HepG2 (cell line): ENCODE measurements around the gene FAS. TPM values are rescaled to one million over a fixed set of nuclear protein-coding genes. Genes with fewer than 3 reads are reported as not detected.

Source experiments
- ATAC-seq: fragments of 200-7000 bp; cut with Tn5 transposase; 3 replicates; pipeline ENCODE4 v1.9.1; 2020; ENCODE audit warnings: mild to moderate bottlenecking, moderate library complexity
- BruUV-seq: library from RNA; stranded (reverse); fragments of 400-500 nt; replicated peaks from 2 replicates; lab custom pipeline; 2021; lab: Mats Ljungman, UMichigan
- CTCF ChIA-PET: fragments of 300-600 bp; formaldehyde crosslinking; extraction: SDS; loops from one replicate; lab custom pipeline; 2021; ENCODE audit warnings: low total read pairs, inconsistent platforms, low intra/inter-chr PET ratio; lab: Yijun Ruan, JAX
- POLR2A ChIA-PET: fragments of 350-600 bp; sonication (Branson Sonifier 250); formaldehyde crosslinking; loops from one replicate; lab custom pipeline; 2020; ENCODE audit warnings: antibody characterized with exemption, inconsistent platforms; lab: Yijun Ruan, JAX
- DNase-seq: peaks from one replicate; pipeline ENCODE4 v3.0.0-alpha.2; 2015; ENCODE audit warnings: low spot score
- FAIRE-seq: peaks from 3 replicates; lab custom pipeline; 2011; peaks lifted over from hg19 to GRCh38; lab: Jason Lieb, UNC
- H2AFZ ChIP-seq: one replicate; pipeline ENCODE4 v1.6.1; 2011; ENCODE audit warnings: low read length, inconsistent platforms
- H3K27ac ChIP-seq: fragments of 300-600 bp; 3 replicates; pipeline ENCODE4 v1.8.0; 2011; ENCODE audit warnings: mixed run types, mild to moderate bottlenecking, mixed read lengths, low read length, inconsistent platforms; ENCODE audit not compliant: insufficient read depth; ENCODE audit errors: extremely low read length
- H3K27me3 ChIP-seq, 2 experiments: fragments of 200-600 bp in 1 of 2; 2 replicates in 1 of 2; 3 replicates in 1 of 2; pipeline versions ENCODE4 v1.6.0 to v1.8.0; 2011; ENCODE audit warnings: low read length in 2 of 2, mild to moderate bottlenecking in 2 of 2, moderate library complexity in 2 of 2, inconsistent platforms in 1 of 2; ENCODE audit not compliant: insufficient read depth in 2 of 2, control insufficient read depth in 1 of 2
- H3K36me3 ChIP-seq, 2 experiments: fragments of 200-600 bp in 1 of 2; replicated peaks in 1 of 2; 2 replicates in 1 of 2; 3 replicates in 1 of 2; pipeline versions ENCODE4 v1.5.1 to v1.8.0; 2011; ENCODE audit warnings: low read length in 2 of 2, inconsistent platforms in 1 of 2; ENCODE audit not compliant: insufficient read depth in 2 of 2, control insufficient read depth in 1 of 2
- H3K4me1 ChIP-seq: 2 replicates; pipeline ENCODE4 v1.5.1; 2012; ENCODE audit warnings: low read length, inconsistent platforms; ENCODE audit not compliant: insufficient read depth
- H3K4me2 ChIP-seq: 2 replicates; pipeline ENCODE4 v1.6.0; 2011; ENCODE audit warnings: low read depth, low read length, inconsistent platforms
- H3K4me3 ChIP-seq, 3 experiments: fragments of 200-600 bp in 1 of 3; sonication (generic), shearing (Covaris generic) in 1 of 3; replicated peaks in 1 of 3; 2 replicates each; pipeline ENCODE4 v1.5.1; 2011 to 2016; ENCODE audit warnings: low read length in 3 of 3, inconsistent platforms in 2 of 3, low read depth in 2 of 3, mild to moderate bottlenecking in 2 of 3, control low read depth in 1 of 3, mixed read lengths in 1 of 3; ENCODE audit not compliant: insufficient read depth in 1 of 3
- H3K79me2 ChIP-seq: one replicate; pipeline ENCODE4 v1.6.1; 2011; ENCODE audit warnings: low read length, inconsistent platforms; ENCODE audit not compliant: insufficient read depth
- H3K9ac ChIP-seq: 2 replicates; pipeline ENCODE4 v1.6.0; 2011; ENCODE audit warnings: mild to moderate bottlenecking, low read depth, low read length, inconsistent platforms; ENCODE audit not compliant: insufficient read depth
- H3K9me3 ChIP-seq: 2 replicates; pipeline ENCODE4 v1.5.1; 2012; ENCODE audit warnings: mild to moderate bottlenecking, low read length
- H4K20me1 ChIP-seq: 2 replicates; pipeline ENCODE4 v1.6.0; 2011; ENCODE audit warnings: inconsistent platforms, mild to moderate bottlenecking, low read length, moderate library complexity; ENCODE audit not compliant: insufficient read depth
- CHD4 ChIP-seq: fragments of 200-600 bp; sonication (generic); IDR thresholded peaks from 2 replicates; pipeline ENCODE4 v1.7.0; 2017; ENCODE audit warnings: mild to moderate bottlenecking, low read length, borderline replicate concordance
- NFE2L1 ChIP-seq: sonication (generic); formaldehyde crosslinking; IDR thresholded peaks from 2 replicates; pipeline ENCODE4 v1.4.0; 2020; ENCODE audit warnings: missing genetic modification reagents, mild to moderate bottlenecking, borderline replicate concordance
- ZBED4 ChIP-seq: sonication (generic); formaldehyde crosslinking; IDR thresholded peaks from 2 replicates; pipeline ENCODE4 v1.4.0; 2020; ENCODE audit warnings: missing genetic modification reagents, borderline replicate concordance
- ZFP37 ChIP-seq: sonication (generic); formaldehyde crosslinking; IDR thresholded peaks from 2 replicates; pipeline ENCODE4 v1.4.0; 2020; ENCODE audit warnings: missing genetic modification reagents, borderline replicate concordance
- ZMYM3 ChIP-seq: sonication (generic); formaldehyde crosslinking; IDR thresholded peaks from 2 replicates; pipeline ENCODE4 v1.5.1; 2020; ENCODE audit warnings: mild to moderate bottlenecking, missing genetic modification reagents
- ZNF24 ChIP-seq: fragments of 450-650 bp; IDR thresholded peaks from 2 replicates; pipeline ENCODE4 v1.6.1; 2017; ENCODE audit warnings: antibody characterized with exemption, mild to moderate bottlenecking
- ZNF329 ChIP-seq: sonication (generic); formaldehyde crosslinking; IDR thresholded peaks from 2 replicates; pipeline ENCODE4 v1.9.0; 2021; ENCODE audit warnings: low read depth, mild to moderate bottlenecking, missing genetic modification reagents
- ZNF878 ChIP-seq: sonication (generic); formaldehyde crosslinking; IDR thresholded peaks from 2 replicates; pipeline ENCODE4 v1.8.1; 2023; ENCODE audit warnings: mild to moderate bottlenecking, missing genetic modification reagents, moderate library complexity
- WGBS: methylation state at CpG from one replicate; pipeline ENCODE4 v1.1.6; 2017; ENCODE audit warnings: low lambda C conversion rate; 5-methylcytosine and 5-hydroxymethylcytosine counted together
- in situ Hi-C: cut with HindIII; loops from 2 replicates; pipeline ENCODE4 v1.10.0; 2017; ENCODE audit warnings: low pct_unique_long_range_greater_than_20kb; ENCODE audit not compliant: extremely low pct_ligation_motif_present
- intact Hi-C: fragments of 100-400 bp; cut with micrococcal nuclease; formaldehyde crosslinking; loops from one replicate; pipeline ENCODE4 v1.10.0; 2022; ENCODE audit not compliant: unreplicated experiment
- polyA plus RNA-seq, 8 experiments: library from polyadenylated mRNA; depleted of rRNA in 3 of 8; stranded (reverse) in 7 of 8; unstranded in 1 of 8; fragments of >200 nt; fragmentation: Illumina TruSeq in 4 of 8; extraction: Trizol in 4 of 8; gene quantifications; 2 replicates each; pipeline versions ENCODE4 v1.2.1 to v1.2.3, GENCODE V29; 2011 to 2016; ENCODE audit warnings: low read depth in 4 of 8, missing spikeins in 1 of 8, mixed read lengths in 1 of 8; ENCODE audit not compliant: insufficient read depth in 1 of 8
- total RNA-seq, 5 experiments: library from RNA; depleted of rRNA; stranded (reverse); fragments of >200 nt; fragmentation: Illumina TruSeq; extraction: Trizol; gene quantifications; 2 replicates each; pipeline ENCODE4 v1.2.3, GENCODE V29; 2016; ENCODE audit warnings: low read depth in 1 of 5
- TF ChIP-seq, protein P1 (sequence below): sonication (generic); formaldehyde crosslinking; IDR thresholded peaks from 2 replicates; pipeline ENCODE4 v1.4.0; 2020; ENCODE audit warnings: missing genetic modification reagents, borderline replicate concordance

Gene FAS
- total and polyA plus RNA-seq, 2 of the 13 experiments (the other 11 are each of a cell fraction or from before 2014, with no cell fraction given), result 5.9 to 17.9 TPM

GRCh38 chr10:88980800-88981199, 9.8 kb upstream of the FAS start (continued):
- no peak for TF ChIP-seq NFE2L1 (CRISPR knock-in tag)
- TF ChIP-seq ZNF878 (CRISPR knock-in tag), result no peak
- no peak for TF ChIP-seq ZNF329 (CRISPR knock-in tag)
- TF ChIP-seq ZNF24, result no peak
- TF ChIP-seq, protein P1, sequence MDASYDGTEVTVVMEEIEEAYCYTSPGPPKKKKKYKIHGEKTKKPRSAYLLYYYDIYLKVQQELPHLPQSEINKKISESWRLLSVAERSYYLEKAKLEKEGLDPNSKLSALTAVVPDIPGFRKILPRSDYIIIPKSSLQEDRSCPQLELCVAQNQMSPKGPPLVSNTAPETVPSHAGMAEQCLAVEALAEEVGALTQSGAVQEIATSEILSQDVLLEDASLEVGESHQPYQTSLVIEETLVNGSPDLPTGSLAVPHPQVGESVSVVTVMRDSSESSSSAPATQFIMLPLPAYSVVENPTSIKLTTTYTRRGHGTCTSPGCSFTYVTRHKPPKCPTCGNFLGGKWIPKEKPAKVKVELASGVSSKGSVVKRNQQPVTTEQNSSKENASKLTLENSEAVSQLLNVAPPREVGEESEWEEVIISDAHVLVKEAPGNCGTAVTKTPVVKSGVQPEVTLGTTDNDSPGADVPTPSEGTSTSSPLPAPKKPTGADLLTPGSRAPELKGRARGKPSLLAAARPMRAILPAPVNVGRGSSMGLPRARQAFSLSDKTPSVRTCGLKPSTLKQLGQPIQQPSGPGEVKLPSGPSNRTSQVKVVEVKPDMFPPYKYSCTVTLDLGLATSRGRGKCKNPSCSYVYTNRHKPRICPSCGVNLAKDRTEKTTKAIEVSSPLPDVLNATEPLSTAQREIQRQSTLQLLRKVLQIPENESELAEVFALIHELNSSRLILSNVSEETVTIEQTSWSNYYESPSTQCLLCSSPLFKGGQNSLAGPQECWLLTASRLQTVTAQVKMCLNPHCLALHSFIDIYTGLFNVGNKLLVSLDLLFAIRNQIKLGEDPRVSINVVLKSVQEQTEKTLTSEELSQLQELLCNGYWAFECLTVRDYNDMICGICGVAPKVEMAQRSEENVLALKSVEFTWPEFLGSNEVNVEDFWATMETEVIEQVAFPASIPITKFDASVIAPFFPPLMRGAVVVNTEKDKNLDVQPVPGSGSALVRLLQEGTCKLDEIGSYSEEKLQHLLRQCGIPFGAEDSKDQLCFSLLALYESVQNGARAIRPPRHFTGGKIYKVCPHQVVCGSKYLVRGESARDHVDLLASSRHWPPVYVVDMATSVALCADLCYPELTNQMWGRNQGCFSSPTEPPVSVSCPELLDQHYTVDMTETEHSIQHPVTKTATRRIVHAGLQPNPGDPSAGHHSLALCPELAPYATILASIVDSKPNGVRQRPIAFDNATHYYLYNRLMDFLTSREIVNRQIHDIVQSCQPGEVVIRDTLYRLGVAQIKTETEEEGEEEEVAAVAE (CRISPR knock-in tag), result no peak
- no peak for TF ChIP-seq ZFP37
- no peak for TF ChIP-seq CHD4
- TF ChIP-seq, all 625 proteins: peak for 0

GRCh38 chr10:88981435-88981834, 9.2 kb upstream of the FAS start:
- H3K4me2 ChIP-seq, result no peak overlapping the region
- intact Hi-C loops, result no loop called here
- POLR2A ChIA-PET, result no interaction called here
- H3K4me1 ChIP-seq, result peaks cover 10% of the 10 kb centered on the region
- H2AFZ ChIP-seq, result no peak overlapping the region
- no peak overlapping the region for H3K9ac ChIP-seq
- CTCF ChIA-PET, result no interaction called here
- H3K4me3 ChIP-seq, result no peak overlapping the region
- no peak for FAIRE-seq
- no peaks in the 10 kb centered on the region for H3K27me3 ChIP-seq
- H3K79me2 ChIP-seq, result no peaks in the 10 kb centered on the region
- TF ChIP-seq ZMYM3 (CRISPR knock-in tag) (no peak), ZBED4 (CRISPR knock-in tag) (no peak)
- TF ChIP-seq, all 625 proteins: peak for 0
- H4K20me1 ChIP-seq, result no peaks in the 10 kb centered on the region
- DNase-seq, result no peak
- ATAC-seq, result no peak
- in situ Hi-C loops, result no loop called here
- no peaks in the 10 kb centered on the region for H3K36me3 ChIP-seq
- no peak overlapping the region for H3K27ac ChIP-seq
- WGBS, result 86% methylated on average over 5 of the region's 5 CpGs
- no peaks in the 10 kb centered on the region for H3K9me3 ChIP-seq
- BruUV-seq, result no TSS peak
